Psoas muscle (tissue), 8 donors: ENCODE measurements around the gene ZCCHC3. TPM values are rescaled to one million over a fixed set of nuclear protein-coding genes. Genes with fewer than 3 reads are reported as not detected.
A peak's percentile ranks its signal among the peaks of the same experiment; 100 is the strongest.

Experiments used
- ATAC-seq, 4 donors: fragments of 200-7000 bp; cut with Tn5 transposase; one replicate each; pipeline ENCODE4 v1.9.1; 2020; ENCODE audit warnings: moderate library complexity in 3 of 4, mild to moderate bottlenecking in 2 of 4
- DNase-seq, 2 donors: peaks; one replicate each; pipeline ENCODE4 v3.0.0-alpha.2; 2020
- H3K27ac ChIP-seq: fragments of 200-600 bp; one replicate; pipeline ENCODE4 v1.8.0; 2022
- H3K27me3 ChIP-seq, 3 donors: fragments of 200-600 bp in 1 of 3; one replicate each; pipeline versions ENCODE4 v1.6.1 to v1.8.0; 2013 to 2022; ENCODE audit warnings: low read length in 2 of 3, mild to moderate bottlenecking in 2 of 3, moderate library complexity in 1 of 3; ENCODE audit not compliant: insufficient read depth in 3 of 3
- H3K36me3 ChIP-seq, 2 donors: fragments of 200-600 bp in 1 of 2; one replicate each; pipeline versions ENCODE4 v1.6.1 to v1.8.0; 2013 to 2022; ENCODE audit warnings: low read depth in 1 of 2, mild to moderate bottlenecking in 1 of 2, moderate library complexity in 1 of 2; ENCODE audit not compliant: insufficient read depth in 1 of 2
- H3K4me1 ChIP-seq: fragments of 200-600 bp; one replicate; pipeline ENCODE4 v1.8.0; 2022
- H3K4me3 ChIP-seq: fragments of 200-600 bp; one replicate; pipeline ENCODE4 v1.8.0; 2022; ENCODE audit warnings: mild to moderate bottlenecking
- H3K9me3 ChIP-seq: fragments of 200-600 bp; one replicate; pipeline ENCODE4 v1.8.0; 2022
- WGBS, 3 donors: extraction: QIAGEN DNeasy Blood & Tissue Kit; methylation state at CpG; one replicate each; pipeline versions ENCODE4 v1.1.6 to v1.1.7; 2013; 5-methylcytosine and 5-hydroxymethylcytosine counted together
- intact Hi-C, 2 donors: fragments of 100-400 bp; cut with DNase I; formaldehyde crosslinking; loops; one replicate each; pipeline versions ENCODE4 v1.11.0 to v1.14.2; 2022
- polyA plus RNA-seq, 3 donors: library from polyadenylated mRNA; stranded (reverse); fragments of 200-250 nt; gene quantifications; one replicate each; pipeline ENCODE4 v1.2.3, GENCODE V29; 2013
- total RNA-seq, 4 donors: library from RNA; stranded (reverse); fragmentation: NEBNext Ultra II Directional in 2 of 4; extraction: Animal tissue kit (Norgen Biotek cat#: 25700) in 2 of 4; gene quantifications; one replicate each; pipeline versions ENCODE4 v1.2.1 to v1.2.4, GENCODE V29; 2021 to 2023
- TF ChIP-seq, protein P1 (sequence below): fragments of 200-600 bp; IDR thresholded peaks from one replicate; pipeline ENCODE4 v1.8.0; 2022; ENCODE audit warnings: antibody characterized with exemption
- donor health status: healthy with polysubstance abuse.
- donor health status: DM: no; HTN: no; CAD: no; lungs with moderate emphysema.
- donor health status: Bipolar disorder and iron deficiency.
- donor health status: healthy.
- donor health status: DM: yes; HTN: yes; CAD: no.
- donor health status: DM: no; HTN: no; CAD: no.
- donor health status: DM: no; HTN: no; CAD: no.
- donor health status: DM: yes; HTN: yes; CAD: no.

Gene ZCCHC3
- total and polyA plus RNA-seq, 7 donors: 6.8 to 10.2 (median 9.3) TPM

DNA sequence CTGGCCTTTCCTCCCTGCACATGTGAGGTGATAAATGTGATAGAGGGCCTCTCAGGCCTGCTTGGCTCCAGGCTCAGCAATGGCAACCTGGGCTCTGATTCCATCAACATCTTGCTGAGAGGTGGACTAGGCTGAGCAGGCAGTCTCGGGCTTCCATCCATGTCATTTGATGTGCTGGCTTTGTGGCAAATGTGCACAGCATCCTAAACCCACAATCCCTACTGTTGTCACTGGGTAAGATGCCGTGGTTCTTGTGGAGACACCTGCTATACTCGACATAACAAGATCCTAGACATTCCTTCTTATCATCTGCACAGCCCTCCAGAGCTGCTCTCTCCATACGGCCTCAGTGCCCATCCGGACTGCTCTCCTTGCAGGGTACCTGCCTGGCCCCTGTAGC lies 2.8 kb upstream of the ZCCHC3 start:
- Histone ChIP-seq H3K9me3 (no peaks in the 10 kb centered on the region), H3K4me3 (no peak overlapping the region), H3K27ac (no peak overlapping the region), H3K4me1 (peaks cover 19% of the 10 kb centered on the region), H3K27me3 (no peaks in the 10 kb centered on the region), H3K36me3 (peaks cover 0 to 2% of the 10 kb centered on the region in 2 donors)
- ATAC-seq (no peak), DNase-seq (no peak)
- intact Hi-C loops: no loop called here
- 81 to 88% (median 86%) methylated on average over 5 of the region's 5 CpGs for WGBS, 3 donors
- TF ChIP-seq, protein P1, sequence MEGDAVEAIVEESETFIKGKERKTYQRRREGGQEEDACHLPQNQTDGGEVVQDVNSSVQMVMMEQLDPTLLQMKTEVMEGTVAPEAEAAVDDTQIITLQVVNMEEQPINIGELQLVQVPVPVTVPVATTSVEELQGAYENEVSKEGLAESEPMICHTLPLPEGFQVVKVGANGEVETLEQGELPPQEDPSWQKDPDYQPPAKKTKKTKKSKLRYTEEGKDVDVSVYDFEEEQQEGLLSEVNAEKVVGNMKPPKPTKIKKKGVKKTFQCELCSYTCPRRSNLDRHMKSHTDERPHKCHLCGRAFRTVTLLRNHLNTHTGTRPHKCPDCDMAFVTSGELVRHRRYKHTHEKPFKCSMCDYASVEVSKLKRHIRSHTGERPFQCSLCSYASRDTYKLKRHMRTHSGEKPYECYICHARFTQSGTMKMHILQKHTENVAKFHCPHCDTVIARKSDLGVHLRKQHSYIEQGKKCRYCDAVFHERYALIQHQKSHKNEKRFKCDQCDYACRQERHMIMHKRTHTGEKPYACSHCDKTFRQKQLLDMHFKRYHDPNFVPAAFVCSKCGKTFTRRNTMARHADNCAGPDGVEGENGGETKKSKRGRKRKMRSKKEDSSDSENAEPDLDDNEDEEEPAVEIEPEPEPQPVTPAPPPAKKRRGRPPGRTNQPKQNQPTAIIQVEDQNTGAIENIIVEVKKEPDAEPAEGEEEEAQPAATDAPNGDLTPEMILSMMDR: no peak

- H3K4me1 ChIP-seq: peaks cover 29% of the 10 kb centered on the region
- DNase-seq: no peak
- H3K9me3 ChIP-seq: no peaks in the 10 kb centered on the region
- WGBS, 3 donors: 80 to 83% (median 81%) methylated on average over 4 of the region's 4 CpGs
- H3K27ac ChIP-seq: no peak overlapping the region
- TF ChIP-seq, protein P1: no peak
- peaks cover 0 to 2% of the 10 kb centered on the region in 2 donors for H3K36me3 ChIP-seq
- no peak for ATAC-seq
- H3K4me3 ChIP-seq: no peak overlapping the region
- H3K27me3 ChIP-seq: no peaks in the 10 kb centered on the region
- intact Hi-C loops: no loop called here
Observed at GRCh38 chr20:295804-296203, 1.6 kb upstream of the ZCCHC3 start.

GRCh38 chr20:297925-298775 lies 780 bp downstream of the ZCCHC3 start:
- WGBS, 3 donors: 1% methylated on average over 66 to 75 of the region's 75 CpGs
- ATAC-seq (peak; percentile 38 to 60 (median 56)), DNase-seq (peak; percentile 62 to 83)
- H3K27me3 ChIP-seq: no peaks in the 10 kb centered on the region
- intact Hi-C loops: loop anchor here in 1 of 2 donors (1.0 kb wide), 1 partner anchor 26 kb away; no protein-coding TSS in a partner anchor
- H3K4me3 ChIP-seq: peak overlapping the region; percentile 99
- H3K9me3 ChIP-seq: no peaks in the 10 kb centered on the region
- peak overlapping the region; percentile 96 for H3K27ac ChIP-seq
- peaks cover 0 to 2% of the 10 kb centered on the region in 2 donors for H3K36me3 ChIP-seq
- H3K4me1 ChIP-seq: peaks cover 33% of the 10 kb centered on the region
- TF ChIP-seq, protein P1: no peak

GRCh38 chr20:298776-299391 lies 1.5 kb downstream of the ZCCHC3 start:
- Histone ChIP-seq H3K36me3 (peaks cover 0 to 2% of the 10 kb centered on the region in 2 donors), H3K4me3 (peak overlapping the region; percentile 99), H3K9me3 (no peaks in the 10 kb centered on the region), H3K4me1 (peaks cover 33% of the 10 kb centered on the region), H3K27ac (peak overlapping the region; percentile 96), H3K27me3 (no peaks in the 10 kb centered on the region)
- TF ChIP-seq, protein P1: no peak
- WGBS, 3 donors: 10 to 14% (median 10%) methylated on average over 15 of the region's 15 CpGs
- ATAC-seq: no peak
- intact Hi-C loops: no loop called here
- no peak for DNase-seq
